ENCODE results near the gene KLHL29.

DNA sequence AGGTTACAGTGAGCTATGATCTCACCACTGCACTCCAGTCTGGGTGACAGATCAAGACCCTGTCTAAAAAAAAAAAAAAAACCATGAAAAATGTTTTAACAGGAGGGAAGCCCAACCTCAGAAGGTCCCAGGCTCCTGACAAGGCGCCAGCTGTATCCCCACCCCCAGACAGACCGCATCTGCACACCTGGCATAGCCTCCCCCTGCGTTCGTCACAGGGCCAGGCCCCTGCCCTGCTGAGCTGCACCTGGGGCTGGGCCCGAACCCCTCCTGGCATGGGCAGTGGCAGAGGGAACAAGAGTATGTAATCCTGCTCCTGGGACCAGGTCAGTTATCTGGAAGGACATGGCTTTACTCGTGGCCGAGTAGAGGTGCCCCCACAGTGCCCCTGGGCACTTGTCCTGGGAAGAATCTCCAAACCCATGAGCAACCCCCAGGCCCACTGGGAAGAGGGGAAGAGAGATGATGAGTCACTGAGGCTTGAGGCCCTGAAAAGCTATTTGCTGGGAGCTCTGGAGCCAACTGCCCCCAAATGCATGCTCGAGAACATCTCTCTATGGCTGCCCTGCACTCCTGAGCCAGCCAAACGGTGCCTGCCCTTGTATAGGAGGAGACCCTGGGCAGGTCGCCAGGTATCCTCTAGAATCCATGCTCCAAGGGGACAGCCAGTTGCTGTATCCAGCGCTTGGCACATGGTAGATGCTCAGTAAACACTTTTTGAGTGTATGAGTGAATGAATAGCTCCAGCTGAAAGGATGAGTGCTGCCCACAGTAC is 276.5 kb downstream of the KLHL29 start:
- TF ChIP-seq EP300 (IDR thresholded peaks at IDR 0.05): no peak
- TF ChIP-seq, protein P1, sequence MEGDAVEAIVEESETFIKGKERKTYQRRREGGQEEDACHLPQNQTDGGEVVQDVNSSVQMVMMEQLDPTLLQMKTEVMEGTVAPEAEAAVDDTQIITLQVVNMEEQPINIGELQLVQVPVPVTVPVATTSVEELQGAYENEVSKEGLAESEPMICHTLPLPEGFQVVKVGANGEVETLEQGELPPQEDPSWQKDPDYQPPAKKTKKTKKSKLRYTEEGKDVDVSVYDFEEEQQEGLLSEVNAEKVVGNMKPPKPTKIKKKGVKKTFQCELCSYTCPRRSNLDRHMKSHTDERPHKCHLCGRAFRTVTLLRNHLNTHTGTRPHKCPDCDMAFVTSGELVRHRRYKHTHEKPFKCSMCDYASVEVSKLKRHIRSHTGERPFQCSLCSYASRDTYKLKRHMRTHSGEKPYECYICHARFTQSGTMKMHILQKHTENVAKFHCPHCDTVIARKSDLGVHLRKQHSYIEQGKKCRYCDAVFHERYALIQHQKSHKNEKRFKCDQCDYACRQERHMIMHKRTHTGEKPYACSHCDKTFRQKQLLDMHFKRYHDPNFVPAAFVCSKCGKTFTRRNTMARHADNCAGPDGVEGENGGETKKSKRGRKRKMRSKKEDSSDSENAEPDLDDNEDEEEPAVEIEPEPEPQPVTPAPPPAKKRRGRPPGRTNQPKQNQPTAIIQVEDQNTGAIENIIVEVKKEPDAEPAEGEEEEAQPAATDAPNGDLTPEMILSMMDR (IDR thresholded peaks at IDR 0.05): no peak

Data from tibial nerve (tissue), 4 donors.